Superior temporal gyrus (tissue), 1 donor: ENCODE measurements around the gene ELAVL4.

Experiments
- DNase-seq: peaks from one replicate; pipeline ENCODE4 v3.0.0-alpha.2; 2016; ENCODE audit errors: extremely low spot score

The ELAVL4 gene

GRCh38 chr1:50252196-50252595 lies 143.5 kb downstream of the ELAVL4 start:
- DNase-seq: peak; percentile 25
